Keratinocyte (primary cell): ENCODE data around the gene RAB3B. TPM values are rescaled to one million over a fixed set of nuclear protein-coding genes. Genes with fewer than 3 reads are reported as not detected.

Experiments used
- DNase-seq: peaks from one replicate; pipeline ENCODE4 v3.0.0-alpha.2; 2011; ENCODE audit warnings: low read depth, missing footprints, low spot score
- FAIRE-seq: peaks from 2 replicates; lab custom pipeline; 2011; peaks lifted over from hg19 to GRCh38; lab: Jason Lieb, UNC
- H2AFZ ChIP-seq: 2 replicates; pipeline ENCODE4 v1.6.0; 2012; ENCODE audit warnings: low read length, control low read depth, inconsistent platforms; ENCODE audit not compliant: control insufficient read depth
- H3K27ac ChIP-seq: 2 replicates; pipeline ENCODE4 v1.5.1; 2011; ENCODE audit warnings: low read length; ENCODE audit not compliant: control insufficient read depth, insufficient read depth
- H3K27me3 ChIP-seq: 3 replicates; pipeline ENCODE4 v1.6.0; 2011; ENCODE audit warnings: low read length; ENCODE audit not compliant: control insufficient read depth, insufficient read depth; ENCODE audit errors: extremely low read depth
- H3K36me3 ChIP-seq, 2 experiments: 2 replicates in 1 of 2; 3 replicates in 1 of 2; pipeline ENCODE4 v1.5.1; 2011; ENCODE audit warnings: low read length in 2 of 2, mild to moderate bottlenecking in 1 of 2; ENCODE audit not compliant: control insufficient read depth in 2 of 2, insufficient read depth in 2 of 2; ENCODE audit errors: extremely low read depth in 1 of 2
- H3K4me1 ChIP-seq: 3 replicates; pipeline ENCODE4 v1.5.1; 2011; ENCODE audit warnings: low read length; ENCODE audit not compliant: control insufficient read depth, insufficient read depth; ENCODE audit errors: extremely low read depth
- H3K4me2 ChIP-seq: 3 replicates; pipeline ENCODE4 v1.6.0; 2011; ENCODE audit warnings: low read depth, low read length; ENCODE audit not compliant: control insufficient read depth, insufficient read depth; ENCODE audit errors: extremely low read depth
- H3K4me3 ChIP-seq, 3 experiments: fragments of 200-600 bp in 1 of 3; sonication (generic) in 1 of 3; 2 replicates in 2 of 3; 3 replicates in 1 of 3; pipeline ENCODE4 v1.5.1; 2011 to 2016; ENCODE audit warnings: low read length in 3 of 3, mild to moderate bottlenecking in 3 of 3, control low read depth in 2 of 3, inconsistent platforms in 1 of 3, low read depth in 1 of 3, mixed read lengths in 1 of 3, mixed run types in 1 of 3, moderate library complexity in 1 of 3; ENCODE audit not compliant: control insufficient read depth in 2 of 3, insufficient read depth in 2 of 3; ENCODE audit errors: extremely low read depth in 1 of 3
- H3K79me2 ChIP-seq: 2 replicates; pipeline ENCODE4 v1.6.0; 2012; ENCODE audit warnings: low read length; ENCODE audit not compliant: control insufficient read depth, insufficient read depth
- H3K9ac ChIP-seq: 3 replicates; pipeline ENCODE4 v1.6.0; 2011; ENCODE audit warnings: low read length; ENCODE audit not compliant: control insufficient read depth, insufficient read depth; ENCODE audit errors: extremely low read depth
- H3K9me1 ChIP-seq: 3 replicates; pipeline ENCODE4 v1.6.0; 2011; ENCODE audit warnings: low read length; ENCODE audit not compliant: control insufficient read depth, insufficient read depth; ENCODE audit errors: extremely low read depth
- H3K9me3 ChIP-seq: 2 replicates; pipeline ENCODE4 v1.5.1; 2012; ENCODE audit warnings: low read depth, low read length; ENCODE audit not compliant: control insufficient read depth
- H4K20me1 ChIP-seq: 3 replicates; pipeline ENCODE4 v1.6.0; 2011; ENCODE audit warnings: low read length; ENCODE audit not compliant: control insufficient read depth, insufficient read depth; ENCODE audit errors: extremely low read depth
- CTCF ChIP-seq, 3 experiments: IDR thresholded peaks in 1 of 3; conservative IDR thresholded peaks in 1 of 3; optimal IDR thresholded peaks in 1 of 3; 2 replicates in 2 of 3; 3 replicates in 1 of 3; pipeline versions ENCODE3 to v1.5.1; 2011; ENCODE audit warnings: low read length in 3 of 3, mild to moderate bottlenecking in 3 of 3, moderate library complexity in 2 of 3, control low read depth in 1 of 3, inconsistent platforms in 1 of 3; ENCODE audit not compliant: insufficient read depth in 2 of 3; ENCODE audit errors: extremely low read depth in 1 of 3
- EZH2 ChIP-seq: IDR thresholded peaks from one replicate; pipeline ENCODE4 v1.6.1; 2012; ENCODE audit warnings: inconsistent platforms, mild to moderate bottlenecking, low read length, moderate library complexity
- dilution Hi-C: fragments of 300-500 bp; cut with MboI; formaldehyde crosslinking; loops from one replicate; pipeline ENCODE4 v1.7.0; 2020; ENCODE audit warnings: low sequenced_read_pairs; ENCODE audit not compliant: extremely low pct_ligation_motif_present
- polyA plus RNA-seq, 5 experiments: library from polyadenylated mRNA; depleted of rRNA in 3 of 5; stranded (reverse) in 3 of 5; stranded (forward) in 1 of 5; unstranded in 1 of 5; fragments of >200 nt; gene quantifications; 1 replicate in 1 of 5; 2 replicates in 3 of 5; 3 replicates in 1 of 5; pipeline versions ENCODE4 v1.2.1 to v1.2.3, GENCODE V29; 2011 to 2012; ENCODE audit warnings: missing spikeins in 2 of 5, low read depth in 1 of 5, low replicate concordance in 1 of 5

The RAB3B gene
- polyA plus RNA-seq, 1 donor (not counting 4 experiments of a cell fraction or from before 2014, with no cell fraction given): 2.6 TPM

GRCh38 chr1:51919684-51920083, 70.8 kb downstream of the RAB3B start:
- H4K20me1 ChIP-seq: no peaks in the 10 kb centered on the region
- H3K4me1 ChIP-seq: peaks cover 15% of the 10 kb centered on the region
- no peak overlapping the region for H3K4me2 ChIP-seq
- H3K9me1 ChIP-seq: no peaks in the 10 kb centered on the region
- H3K79me2 ChIP-seq: no peaks in the 10 kb centered on the region
- H2AFZ ChIP-seq: no peak overlapping the region
- no peak for DNase-seq
- H3K4me3 ChIP-seq: no peak overlapping the region
- FAIRE-seq: no peak
- dilution Hi-C loops: no loop called here
- no peak overlapping the region for H3K27ac ChIP-seq
- H3K27me3 ChIP-seq: no peaks in the 10 kb centered on the region
- H3K9ac ChIP-seq: no peak overlapping the region
- TF ChIP-seq CTCF (optimal IDR thresholded peaks at IDR 0.05 in 1 of 3, IDR thresholded peaks at IDR 0.05 in 1 of 3, conservative IDR thresholded peaks at IDR 0.05 in 1 of 3; ENCODE audit: extremely low read depth in 1 of 3, insufficient read depth in 2 of 3, low read length in 3 of 3) (no peak), EZH2 (no peak)
- no peaks in the 10 kb centered on the region for H3K9me3 ChIP-seq
- no peaks in the 10 kb centered on the region for H3K36me3 ChIP-seq

- H3K79me2 ChIP-seq: no peaks in the 10 kb centered on the region
- H3K4me2 ChIP-seq: no peak overlapping the region
- H3K9me1 ChIP-seq: no peaks in the 10 kb centered on the region
- H3K4me1 ChIP-seq: peaks cover 5% of the 10 kb centered on the region
- no peaks in the 10 kb centered on the region for H3K36me3 ChIP-seq
- no peak for TF ChIP-seq CTCF (optimal IDR thresholded peaks at IDR 0.05 in 1 of 3, IDR thresholded peaks at IDR 0.05 in 1 of 3, conservative IDR thresholded peaks at IDR 0.05 in 1 of 3; ENCODE audit: extremely low read depth in 1 of 3, insufficient read depth in 2 of 3, low read length in 3 of 3)
- TF ChIP-seq EZH2: no peak
- no peak overlapping the region for H2AFZ ChIP-seq
- no peaks in the 10 kb centered on the region for H3K27me3 ChIP-seq
- no peaks in the 10 kb centered on the region for H3K9me3 ChIP-seq
- DNase-seq (no peak), FAIRE-seq (peak; percentile 5)
- H3K4me3 ChIP-seq: no peak overlapping the region
- no peak overlapping the region for H3K27ac ChIP-seq
- H4K20me1 ChIP-seq: no peaks in the 10 kb centered on the region
- dilution Hi-C loops: no loop called here
- no peak overlapping the region for H3K9ac ChIP-seq
Measured at GRCh38 chr1:51916587-51917405, 73.7 kb downstream of the RAB3B start.
